GM23338 (cell line): ENCODE data around the gene RNU1-2.
"Not testable (repeated sequence)": the region's sequence is repeated elsewhere in the genome, so short reads cannot be mapped to it uniquely, and the experiment has no call there.

Source experiments
- CREB1 ChIP-seq: fragments of 250-450 bp; sonication (Bioruptor Pico); IDR thresholded peaks from 2 replicates; pipeline ENCODE4 v1.5.0; 2020; ENCODE audit warnings: low read depth, mild to moderate bottlenecking, moderate library complexity
- EZH2 ChIP-seq: fragments of 200-600 bp; sonication (generic); IDR thresholded peaks from one replicate; pipeline ENCODE4 v1.8.0; 2017; ENCODE audit warnings: antibody characterized with exemption, mild to moderate bottlenecking, low read depth; ENCODE audit not compliant: unreplicated experiment
- EZH2phosphoT487 ChIP-seq: fragments of 200-600 bp; sonication (generic); IDR thresholded peaks from one replicate; pipeline ENCODE4 v1.8.1; 2018; ENCODE audit warnings: antibody characterized with exemption; ENCODE audit not compliant: unreplicated experiment
- JUNB ChIP-seq: IDR thresholded peaks from one replicate; pipeline ENCODE4 v1.6.1; 2016; ENCODE audit warnings: antibody characterized with exemption; ENCODE audit not compliant: unreplicated experiment
- POLR2AphosphoS5 ChIP-seq: IDR thresholded peaks from 2 replicates; pipeline ENCODE4 v1.6.1; 2016; ENCODE audit warnings: antibody characterized with exemption, low read depth
- REST ChIP-seq: IDR thresholded peaks from one replicate; pipeline ENCODE4 v1.6.1; 2018; ENCODE audit warnings: antibody characterized with exemption; ENCODE audit not compliant: unreplicated experiment
- STAT1 ChIP-seq: IDR thresholded peaks from one replicate; pipeline ENCODE4 v1.6.1; 2016; ENCODE audit warnings: antibody characterized with exemption; ENCODE audit not compliant: unreplicated experiment
- ZNF114 ChIP-seq: fragments of 250-450 bp; sonication (Bioruptor Pico); IDR thresholded peaks from 2 replicates; pipeline ENCODE4 v1.5.0; 2020; ENCODE audit warnings: mild to moderate bottlenecking, moderate library complexity
- ZNF331 ChIP-seq: fragments of 250-450 bp; sonication (Bioruptor Pico); IDR thresholded peaks from 2 replicates; pipeline ENCODE4 v1.5.0; 2020; ENCODE audit warnings: low read depth, mild to moderate bottlenecking, moderate library complexity
- ZNF462 ChIP-seq: fragments of 250-450 bp; sonication (Bioruptor Pico); IDR thresholded peaks from 2 replicates; pipeline ENCODE4 v1.5.0; 2020; ENCODE audit warnings: mild to moderate bottlenecking, moderate library complexity
- TF ChIP-seq, protein P1 (sequence below), 2 experiments: fragments of 200-600 bp in 1 of 2; sonication (generic) in 1 of 2; conservative IDR thresholded peaks; 2 replicates each; pipeline versions ENCODE4 v1.5.1 to v1.6.1; 2016 to 2017; ENCODE audit warnings: antibody characterized with exemption in 2 of 2, low read depth in 2 of 2, mild to moderate bottlenecking in 2 of 2, moderate library complexity in 1 of 2
- TF ChIP-seq, protein P2 (sequence below): IDR thresholded peaks from 2 replicates; pipeline ENCODE4 v1.6.1; 2016; ENCODE audit warnings: antibody characterized with exemption

- TF ChIP-seq, protein P1, sequence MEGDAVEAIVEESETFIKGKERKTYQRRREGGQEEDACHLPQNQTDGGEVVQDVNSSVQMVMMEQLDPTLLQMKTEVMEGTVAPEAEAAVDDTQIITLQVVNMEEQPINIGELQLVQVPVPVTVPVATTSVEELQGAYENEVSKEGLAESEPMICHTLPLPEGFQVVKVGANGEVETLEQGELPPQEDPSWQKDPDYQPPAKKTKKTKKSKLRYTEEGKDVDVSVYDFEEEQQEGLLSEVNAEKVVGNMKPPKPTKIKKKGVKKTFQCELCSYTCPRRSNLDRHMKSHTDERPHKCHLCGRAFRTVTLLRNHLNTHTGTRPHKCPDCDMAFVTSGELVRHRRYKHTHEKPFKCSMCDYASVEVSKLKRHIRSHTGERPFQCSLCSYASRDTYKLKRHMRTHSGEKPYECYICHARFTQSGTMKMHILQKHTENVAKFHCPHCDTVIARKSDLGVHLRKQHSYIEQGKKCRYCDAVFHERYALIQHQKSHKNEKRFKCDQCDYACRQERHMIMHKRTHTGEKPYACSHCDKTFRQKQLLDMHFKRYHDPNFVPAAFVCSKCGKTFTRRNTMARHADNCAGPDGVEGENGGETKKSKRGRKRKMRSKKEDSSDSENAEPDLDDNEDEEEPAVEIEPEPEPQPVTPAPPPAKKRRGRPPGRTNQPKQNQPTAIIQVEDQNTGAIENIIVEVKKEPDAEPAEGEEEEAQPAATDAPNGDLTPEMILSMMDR (conservative IDR thresholded peaks at IDR 0.05; ENCODE audit: low read depth in 2 of 2) = 0 out of 4 replicates have a peak, but pooled peaks of 1 of the 2 experiments have one; percentile 0
- TF ChIP-seq POLR2AphosphoS5; EZH2; EZH2phosphoT487; JUNB; REST; CREB1 (CRISPR knock-in tag); ZNF114 (CRISPR knock-in tag); STAT1; ZNF331 (CRISPR knock-in tag); ZNF462: not testable (repeated sequence)
- TF ChIP-seq, protein P2, sequence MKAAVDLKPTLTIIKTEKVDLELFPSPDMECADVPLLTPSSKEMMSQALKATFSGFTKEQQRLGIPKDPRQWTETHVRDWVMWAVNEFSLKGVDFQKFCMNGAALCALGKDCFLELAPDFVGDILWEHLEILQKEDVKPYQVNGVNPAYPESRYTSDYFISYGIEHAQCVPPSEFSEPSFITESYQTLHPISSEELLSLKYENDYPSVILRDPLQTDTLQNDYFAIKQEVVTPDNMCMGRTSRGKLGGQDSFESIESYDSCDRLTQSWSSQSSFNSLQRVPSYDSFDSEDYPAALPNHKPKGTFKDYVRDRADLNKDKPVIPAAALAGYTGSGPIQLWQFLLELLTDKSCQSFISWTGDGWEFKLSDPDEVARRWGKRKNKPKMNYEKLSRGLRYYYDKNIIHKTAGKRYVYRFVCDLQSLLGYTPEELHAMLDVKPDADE = not testable (repeated sequence)
These were observed 23.4 kb upstream of the RNU1-2 start for GRCh38 chr1:16872152-16873075.
